ENCODE data around the gene ITPK1.

Gene ITPK1

GRCh38 chr14:92970271-92970670, 145.5 kb downstream of the ITPK1 start:
- peaks cover 4% of the 10 kb centered on the region for H3K36me3 Mint-ChIP-seq
- no peak overlapping the region for H3K4me3 Mint-ChIP-seq
- H3K27me3 Mint-ChIP-seq, result no peaks in the 10 kb centered on the region
- no peak overlapping the region for H3K27ac Mint-ChIP-seq
- H3K4me1 Mint-ChIP-seq, result peaks cover 6% of the 10 kb centered on the region
- no peaks in the 10 kb centered on the region for H3K9me3 Mint-ChIP-seq

- Mint-ChIP-seq H3K36me3 (peaks cover 4% of the 10 kb centered on the region), H3K4me3 (no peak overlapping the region), H3K4me1 (peaks cover 6% of the 10 kb centered on the region), H3K9me3 (no peaks in the 10 kb centered on the region), H3K27ac (no peak overlapping the region), H3K27me3 (no peaks in the 10 kb centered on the region)
Observed at GRCh38 chr14:92969871-92970270, 145.9 kb downstream of the ITPK1 start.

- no peaks in the 10 kb centered on the region for H3K9me3 Mint-ChIP-seq
- peaks cover 4% of the 10 kb centered on the region for H3K36me3 Mint-ChIP-seq
- H3K4me1 Mint-ChIP-seq, result peaks cover 6% of the 10 kb centered on the region
- H3K27me3 Mint-ChIP-seq, result no peaks in the 10 kb centered on the region
- H3K27ac Mint-ChIP-seq, result no peak overlapping the region
- H3K4me3 Mint-ChIP-seq, result no peak overlapping the region
Observed at GRCh38 chr14:92969430-92969829, 146.3 kb downstream of the ITPK1 start.

GRCh38 chr14:92968291-92969020, 147.3 kb downstream of the ITPK1 start:
- Mint-ChIP-seq H3K27ac (no peak overlapping the region), H3K9me3 (no peaks in the 10 kb centered on the region), H3K4me3 (no peak overlapping the region), H3K4me1 (peaks cover 6% of the 10 kb centered on the region), H3K27me3 (no peaks in the 10 kb centered on the region), H3K36me3 (peaks cover 4% of the 10 kb centered on the region)

- no peaks in the 10 kb centered on the region for H3K27me3 Mint-ChIP-seq
- peaks cover 4% of the 10 kb centered on the region for H3K36me3 Mint-ChIP-seq
- H3K9me3 Mint-ChIP-seq, result no peaks in the 10 kb centered on the region
- no peak overlapping the region for H3K4me3 Mint-ChIP-seq
- peaks cover 6% of the 10 kb centered on the region for H3K4me1 Mint-ChIP-seq
- no peak overlapping the region for H3K27ac Mint-ChIP-seq
Observed at GRCh38 chr14:92967346-92967926, 148.3 kb downstream of the ITPK1 start.

- Mint-ChIP-seq H3K9me3 (no peaks in the 10 kb centered on the region), H3K27ac (no peak overlapping the region), H3K4me1 (peaks cover 6% of the 10 kb centered on the region), H3K36me3 (peaks cover 7% of the 10 kb centered on the region), H3K27me3 (no peaks in the 10 kb centered on the region), H3K4me3 (no peak overlapping the region)
Observed at GRCh38 chr14:92965281-92965680, 150.4 kb downstream of the ITPK1 start.

GRCh38 chr14:92964124-92965109, 151.3 kb downstream of the ITPK1 start:
- Mint-ChIP-seq H3K27me3 (no peaks in the 10 kb centered on the region), H3K9me3 (no peaks in the 10 kb centered on the region), H3K4me1 (peaks cover 6% of the 10 kb centered on the region), H3K4me3 (no peak overlapping the region), H3K36me3 (peaks cover 7% of the 10 kb centered on the region), H3K27ac (no peak overlapping the region)

- H3K4me1 Mint-ChIP-seq, result peaks cover 6% of the 10 kb centered on the region
- H3K36me3 Mint-ChIP-seq, result peaks cover 7% of the 10 kb centered on the region
- H3K27me3 Mint-ChIP-seq, result no peaks in the 10 kb centered on the region
- H3K27ac Mint-ChIP-seq, result no peak overlapping the region
- no peaks in the 10 kb centered on the region for H3K9me3 Mint-ChIP-seq
- H3K4me3 Mint-ChIP-seq, result no peak overlapping the region
Observed at GRCh38 chr14:92963301-92964123, 152.2 kb downstream of the ITPK1 start.

- Mint-ChIP-seq H3K27me3 (no peaks in the 10 kb centered on the region), H3K9me3 (no peaks in the 10 kb centered on the region), H3K4me3 (no peak overlapping the region), H3K27ac (no peak overlapping the region), H3K4me1 (peaks cover 6% of the 10 kb centered on the region), H3K36me3 (peaks cover 7% of the 10 kb centered on the region)
Observed at GRCh38 chr14:92962831-92963095, 153.0 kb downstream of the ITPK1 start.

- H3K27me3 Mint-ChIP-seq, result no peaks in the 10 kb centered on the region
- no peaks in the 10 kb centered on the region for H3K9me3 Mint-ChIP-seq
- H3K4me1 Mint-ChIP-seq, result peaks cover 6% of the 10 kb centered on the region
- H3K4me3 Mint-ChIP-seq, result no peak overlapping the region
- peaks cover 3% of the 10 kb centered on the region for H3K36me3 Mint-ChIP-seq
- no peak overlapping the region for H3K27ac Mint-ChIP-seq
Observed at GRCh38 chr14:92962031-92962830, 153.5 kb downstream of the ITPK1 start.

GRCh38 chr14:92961567-92961855, 154.2 kb downstream of the ITPK1 start:
- Mint-ChIP-seq H3K4me1 (peaks cover 2% of the 10 kb centered on the region), H3K4me3 (no peak overlapping the region), H3K36me3 (peaks cover 3% of the 10 kb centered on the region), H3K27ac (no peak overlapping the region), H3K9me3 (no peaks in the 10 kb centered on the region), H3K27me3 (no peaks in the 10 kb centered on the region)

- Mint-ChIP-seq H3K4me1 (no peaks in the 10 kb centered on the region), H3K27ac (no peak overlapping the region), H3K27me3 (no peaks in the 10 kb centered on the region), H3K36me3 (peaks cover 3% of the 10 kb centered on the region), H3K9me3 (no peaks in the 10 kb centered on the region), H3K4me3 (no peak overlapping the region)
Observed at GRCh38 chr14:92960706-92961566, 154.8 kb downstream of the ITPK1 start.

- no peaks in the 10 kb centered on the region for H3K27me3 Mint-ChIP-seq
- H3K4me3 Mint-ChIP-seq, result no peak overlapping the region
- no peak overlapping the region for H3K27ac Mint-ChIP-seq
- no peaks in the 10 kb centered on the region for H3K4me1 Mint-ChIP-seq
- no peaks in the 10 kb centered on the region for H3K9me3 Mint-ChIP-seq
- peaks cover 3% of the 10 kb centered on the region for H3K36me3 Mint-ChIP-seq
Observed at GRCh38 chr14:92959761-92960680, 155.7 kb downstream of the ITPK1 start.
